C4-2B (cell line): Measurements from ENCODE around the gene GABRG3.

Experiments
- ZFX ChIP-seq: fragments of 450-650 bp; IDR thresholded peaks from 2 replicates; pipeline ENCODE4 v1.6.1; 2017
- TF ChIP-seq, protein P1 (sequence below): fragments of 450-650 bp; conservative IDR thresholded peaks from 2 replicates; pipeline ENCODE4 v1.5.1; 2017; ENCODE audit warnings: mild to moderate bottlenecking

DNA sequence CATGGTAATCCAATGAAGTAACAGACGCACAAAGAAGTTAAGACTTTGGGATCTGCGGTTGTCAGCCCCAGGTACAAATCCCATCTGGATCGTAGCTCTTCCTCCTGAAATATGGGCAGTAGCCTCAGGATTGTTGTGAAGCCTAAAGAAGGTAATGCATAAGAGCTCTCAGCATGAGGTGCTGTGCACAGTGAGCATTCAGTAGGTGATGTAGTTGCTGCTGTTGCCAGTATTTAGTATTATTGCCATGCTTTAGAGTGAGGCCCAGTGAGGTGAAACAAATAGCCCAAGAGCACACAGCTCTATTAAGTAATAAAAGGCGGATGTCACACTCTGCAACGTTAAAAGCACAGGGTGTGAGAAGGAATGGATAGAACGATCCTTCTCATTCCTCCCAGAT is 225.7 kb downstream of the GABRG3 start:
- TF ChIP-seq, protein P1, sequence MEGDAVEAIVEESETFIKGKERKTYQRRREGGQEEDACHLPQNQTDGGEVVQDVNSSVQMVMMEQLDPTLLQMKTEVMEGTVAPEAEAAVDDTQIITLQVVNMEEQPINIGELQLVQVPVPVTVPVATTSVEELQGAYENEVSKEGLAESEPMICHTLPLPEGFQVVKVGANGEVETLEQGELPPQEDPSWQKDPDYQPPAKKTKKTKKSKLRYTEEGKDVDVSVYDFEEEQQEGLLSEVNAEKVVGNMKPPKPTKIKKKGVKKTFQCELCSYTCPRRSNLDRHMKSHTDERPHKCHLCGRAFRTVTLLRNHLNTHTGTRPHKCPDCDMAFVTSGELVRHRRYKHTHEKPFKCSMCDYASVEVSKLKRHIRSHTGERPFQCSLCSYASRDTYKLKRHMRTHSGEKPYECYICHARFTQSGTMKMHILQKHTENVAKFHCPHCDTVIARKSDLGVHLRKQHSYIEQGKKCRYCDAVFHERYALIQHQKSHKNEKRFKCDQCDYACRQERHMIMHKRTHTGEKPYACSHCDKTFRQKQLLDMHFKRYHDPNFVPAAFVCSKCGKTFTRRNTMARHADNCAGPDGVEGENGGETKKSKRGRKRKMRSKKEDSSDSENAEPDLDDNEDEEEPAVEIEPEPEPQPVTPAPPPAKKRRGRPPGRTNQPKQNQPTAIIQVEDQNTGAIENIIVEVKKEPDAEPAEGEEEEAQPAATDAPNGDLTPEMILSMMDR: no peak
- TF ChIP-seq ZFX: no peak
